Trophoblast cell (in vitro differentiated cells and primary cell): ENCODE data around the gene S100A7. TPM values are rescaled to one million over a fixed set of nuclear protein-coding genes. Genes with fewer than 3 reads are reported as not detected.

Experiments
- DNase-seq, 2 donors: peaks; one replicate each; pipeline ENCODE4 v3.0.0-alpha.2; 2016
- H2AFZ ChIP-seq: 2 replicates; pipeline ENCODE4 v1.6.1; 2013; ENCODE audit warnings: low read length, moderate library complexity, mild to moderate bottlenecking; ENCODE audit not compliant: insufficient read depth, poor library complexity
- H2AK5ac ChIP-seq: 2 replicates; pipeline ENCODE4 v1.6.1; 2013; ENCODE audit warnings: mild to moderate bottlenecking, low read length
- H2BK120ac ChIP-seq: 2 replicates; pipeline ENCODE4 v1.6.1; 2013; ENCODE audit warnings: low read length, mild to moderate bottlenecking, moderate library complexity; ENCODE audit not compliant: insufficient read depth, poor library complexity
- H2BK12ac ChIP-seq: 2 replicates; pipeline ENCODE4 v1.6.1; 2013; ENCODE audit warnings: mild to moderate bottlenecking, low read length, moderate library complexity
- H2BK5ac ChIP-seq: 2 replicates; pipeline ENCODE4 v1.6.1; 2013; ENCODE audit warnings: low read length, low read depth, moderate library complexity, mild to moderate bottlenecking; ENCODE audit not compliant: poor library complexity
- H3K14ac ChIP-seq: 2 replicates; pipeline ENCODE4 v1.6.1; 2013; ENCODE audit warnings: mild to moderate bottlenecking, low read length
- H3K18ac ChIP-seq: 2 replicates; pipeline ENCODE4 v1.6.1; 2013; ENCODE audit warnings: mild to moderate bottlenecking, low read length
- H3K23ac ChIP-seq: 2 replicates; pipeline ENCODE4 v1.6.1; 2013; ENCODE audit warnings: low read length
- H3K27ac ChIP-seq: 2 replicates; pipeline ENCODE4 v1.5.1; 2013; ENCODE audit warnings: low read depth, mild to moderate bottlenecking, inconsistent platforms, low read length, moderate library complexity
- H3K27me3 ChIP-seq: 2 replicates; pipeline ENCODE4 v1.6.1; 2013; ENCODE audit warnings: inconsistent platforms, mild to moderate bottlenecking, low read length, moderate library complexity; ENCODE audit not compliant: insufficient read depth
- H3K36me3 ChIP-seq, 2 experiments: 1 replicate in 1 of 2; 2 replicates in 1 of 2; pipeline ENCODE4 v1.6.1; 2013; ENCODE audit warnings: low read length in 2 of 2, mild to moderate bottlenecking in 2 of 2, moderate library complexity in 1 of 2; ENCODE audit not compliant: insufficient read depth in 2 of 2, control insufficient read depth in 1 of 2
- H3K4ac ChIP-seq: 2 replicates; pipeline ENCODE4 v1.6.1; 2013; ENCODE audit warnings: low read depth, mild to moderate bottlenecking, low read length, moderate library complexity
- H3K4me1 ChIP-seq, 2 experiments: 1 replicate in 1 of 2; 2 replicates in 1 of 2; pipeline ENCODE4 v1.6.1; 2013; ENCODE audit warnings: low read length in 2 of 2, mild to moderate bottlenecking in 2 of 2, moderate library complexity in 1 of 2; ENCODE audit not compliant: insufficient read depth in 2 of 2, control insufficient read depth in 1 of 2
- H3K4me2 ChIP-seq: 2 replicates; pipeline ENCODE4 v1.6.1; 2013; ENCODE audit warnings: inconsistent platforms, mild to moderate bottlenecking, low read length, moderate library complexity
- H3K4me3 ChIP-seq: 2 replicates; pipeline ENCODE4 v1.5.1; 2013; ENCODE audit warnings: mild to moderate bottlenecking, low read depth, low read length, inconsistent platforms
- H3K79me1 ChIP-seq: one replicate; pipeline ENCODE4 v1.6.1; 2013; ENCODE audit warnings: low read length
- H3K79me2 ChIP-seq: 2 replicates; pipeline ENCODE4 v1.6.1; 2013; ENCODE audit warnings: low read length, mild to moderate bottlenecking; ENCODE audit not compliant: control insufficient read depth, insufficient read depth, poor library complexity
- H3K9ac ChIP-seq: 2 replicates; pipeline ENCODE4 v1.6.1; 2013; ENCODE audit warnings: mild to moderate bottlenecking, low read length
- H3K9me3 ChIP-seq: 2 replicates; pipeline ENCODE4 v1.6.1; 2013; ENCODE audit warnings: low read depth, mild to moderate bottlenecking, control low read depth, inconsistent platforms, low read length; ENCODE audit not compliant: insufficient read depth
- H4K12ac ChIP-seq: 2 replicates; pipeline ENCODE4 v1.6.1; 2013; ENCODE audit warnings: low read depth, mild to moderate bottlenecking, low read length, moderate library complexity
- H4K8ac ChIP-seq: 2 replicates; pipeline ENCODE4 v1.6.1; 2013; ENCODE audit warnings: low read depth, mild to moderate bottlenecking, low read length, moderate library complexity
- H4K91ac ChIP-seq: one replicate; pipeline ENCODE4 v1.6.1; 2013; ENCODE audit warnings: low read depth, mild to moderate bottlenecking, low read length, moderate library complexity
- WGBS: extraction: QIAGEN DNeasy Blood & Tissue Kit; methylation state at CpG from one replicate; pipeline ENCODE4 v1.1.7; 2013; ENCODE audit warnings: missing lambda C conversion rate; ENCODE audit not compliant: insufficient read length, insufficient coverage; ENCODE audit errors: extremely low coverage; 5-methylcytosine and 5-hydroxymethylcytosine counted together
- polyA plus RNA-seq: library from polyadenylated mRNA; stranded (reverse); fragments of 200-250 nt; gene quantifications from 2 replicates; pipeline ENCODE4 v1.2.3, GENCODE V29; 2013

S100A7 gene
- 9.1 and 9.5 TPM in 2 replicates for polyA plus RNA-seq

GRCh38 chr1:153460551-153460950 lies at the start of gene S100A7:
Gene S100A7, minus strand, starts transcription at chr1:153460651. Its CDS starts 1,638 bp downstream, at chr1:153459013.
- H2AFZ ChIP-seq, result no peak within 1 kb of the TSS
- no peak within 1 kb of the TSS for H3K9ac ChIP-seq
- H3K36me3 ChIP-seq, result no peaks in the 10 kb centered on the region
- no peak within 1 kb of the TSS for H3K18ac ChIP-seq
- H2BK12ac ChIP-seq, result no peak within 1 kb of the TSS
- no peak within 1 kb of the TSS for H4K8ac ChIP-seq
- WGBS, result no CpG with 5 or more reads among the region's 4 CpGs
- no peak within 1 kb of the TSS for H2AK5ac ChIP-seq
- H2BK120ac ChIP-seq, result no peak within 1 kb of the TSS
- no peak within 1 kb of the TSS for H4K12ac ChIP-seq
- no peaks in the 10 kb centered on the region for H3K4me1 ChIP-seq
- DNase-seq, result no peak
- no peak within 1 kb of the TSS for H4K91ac ChIP-seq
- no peak within 1 kb of the TSS for H3K4ac ChIP-seq
- H3K14ac ChIP-seq, result no peak within 1 kb of the TSS
- H3K79me1 ChIP-seq, result no peaks in the 10 kb centered on the region
- H3K79me2 ChIP-seq, result no peaks in the 10 kb centered on the region
- no peak within 1 kb of the TSS for H3K4me2 ChIP-seq
- no peak within 1 kb of the TSS for H3K23ac ChIP-seq
- H2BK5ac ChIP-seq, result no peak within 1 kb of the TSS
- H3K27ac ChIP-seq, result no peak within 1 kb of the TSS
- no peaks in the 10 kb centered on the region for H3K27me3 ChIP-seq
- no peaks in the 10 kb centered on the region for H3K9me3 ChIP-seq
- no peak within 1 kb of the TSS for H3K4me3 ChIP-seq

GRCh38 chr1:153509729-153510354 lies 49.4 kb upstream of the S100A7 start:
- no peak overlapping the region for H3K14ac ChIP-seq
- H2AK5ac ChIP-seq, result no peak overlapping the region
- H3K18ac ChIP-seq, result no peak overlapping the region
- WGBS, result no CpG with 5 or more reads among the region's 4 CpGs
- no peak overlapping the region for H2BK120ac ChIP-seq
- H3K9ac ChIP-seq, result no peak overlapping the region
- H4K91ac ChIP-seq, result peak overlapping the region; percentile 9
- peak in 1 of 2 donors; percentile 70 for DNase-seq
- H3K4me2 ChIP-seq, result no peak overlapping the region
- H3K23ac ChIP-seq, result no peak overlapping the region
- no peak overlapping the region for H3K4me3 ChIP-seq
- no peak overlapping the region for H3K27ac ChIP-seq
- no peak overlapping the region for H2BK12ac ChIP-seq
- H2AFZ ChIP-seq, result no peak overlapping the region
- no peak overlapping the region for H2BK5ac ChIP-seq
- H3K79me2 ChIP-seq, result no peaks in the 10 kb centered on the region
- no peaks in the 10 kb centered on the region for H3K9me3 ChIP-seq
- no peak overlapping the region for H4K8ac ChIP-seq
- no peak overlapping the region for H4K12ac ChIP-seq
- peaks cover 10 to 12% of the 10 kb centered on the region in 2 experiments for H3K4me1 ChIP-seq
- H3K79me1 ChIP-seq, result peaks cover 26% of the 10 kb centered on the region
- H3K36me3 ChIP-seq, result no peaks in the 10 kb centered on the region
- no peak overlapping the region for H3K4ac ChIP-seq
- H3K27me3 ChIP-seq, result no peaks in the 10 kb centered on the region

- Histone ChIP-seq H3K4ac (no peak overlapping the region), H3K14ac (no peak overlapping the region), H3K4me1 (peaks cover 10 to 12% of the 10 kb centered on the region in 2 experiments), H4K8ac (no peak overlapping the region), H2BK120ac (no peak overlapping the region), H3K4me3 (no peak overlapping the region), H3K27ac (no peak overlapping the region), H3K9ac (no peak overlapping the region), H3K18ac (no peak overlapping the region), H3K36me3 (no peaks in the 10 kb centered on the region), H3K27me3 (no peaks in the 10 kb centered on the region), H3K9me3 (no peaks in the 10 kb centered on the region), H2BK5ac (no peak overlapping the region), H2AFZ (no peak overlapping the region), H3K79me1 (peaks cover 26% of the 10 kb centered on the region), H2AK5ac (no peak overlapping the region), H4K91ac (peak overlapping the region; percentile 20), H3K79me2 (no peaks in the 10 kb centered on the region), H3K23ac (no peak overlapping the region), H4K12ac (no peak overlapping the region), H3K4me2 (no peak overlapping the region), H2BK12ac (no peak overlapping the region)
- no peak for DNase-seq
- WGBS, result no CpG with 5 or more reads among the region's 3 CpGs
These were observed 48.6 kb upstream of the S100A7 start for GRCh38 chr1:153509036-153509435.

GRCh38 chr1:153507926-153508583 lies 47.6 kb upstream of the S100A7 start:
- no peak overlapping the region for H3K27ac ChIP-seq
- H3K23ac ChIP-seq, result no peak overlapping the region
- no peak overlapping the region for H4K12ac ChIP-seq
- no peak overlapping the region for H3K4me3 ChIP-seq
- H2BK5ac ChIP-seq, result no peak overlapping the region
- no peak for DNase-seq
- H3K4me1 ChIP-seq, result peaks cover 10 to 12% of the 10 kb centered on the region in 2 experiments
- H3K27me3 ChIP-seq, result no peaks in the 10 kb centered on the region
- H2AK5ac ChIP-seq, result peak overlapping the region; percentile 67
- H3K36me3 ChIP-seq, result no peaks in the 10 kb centered on the region
- H3K4me2 ChIP-seq, result no peak overlapping the region
- no CpG with 5 or more reads among the region's 11 CpGs for WGBS
- peaks cover 22% of the 10 kb centered on the region for H3K79me1 ChIP-seq
- H4K91ac ChIP-seq, result peak overlapping the region; percentile 47
- H3K14ac ChIP-seq, result peak overlapping the region; percentile 49
- H2BK120ac ChIP-seq, result peak overlapping the region; percentile 64
- no peaks in the 10 kb centered on the region for H3K9me3 ChIP-seq
- peak overlapping the region; percentile 72 for H2BK12ac ChIP-seq
- no peak overlapping the region for H3K9ac ChIP-seq
- H2AFZ ChIP-seq, result no peak overlapping the region
- peak overlapping the region; percentile 62 for H4K8ac ChIP-seq
- no peak overlapping the region for H3K4ac ChIP-seq
- H3K79me2 ChIP-seq, result no peaks in the 10 kb centered on the region
- no peak overlapping the region for H3K18ac ChIP-seq
